OCI-LY3 (cell line): ENCODE data around the gene MAPK12.

Experiments used
- H2AFZ ChIP-seq: fragments of 200-600, 300-600 bp; shearing (Covaris generic); 2 replicates; pipeline ENCODE4 v1.6.0; 2014; ENCODE audit warnings: antibody characterized with exemption, low read depth, low read length
- H3K27ac ChIP-seq: fragments of 200-600, 300-600 bp; sonication (generic); 2 replicates; pipeline ENCODE4 v1.5.1; 2014; ENCODE audit warnings: mild to moderate bottlenecking, low read length, moderate library complexity, mixed read lengths
- H3K27me3 ChIP-seq: fragments of 200-600, 300-600 bp; sonication (generic); 2 replicates; pipeline ENCODE4 v1.6.1; 2014; ENCODE audit warnings: low read depth, low read length, mixed read lengths
- H3K36me3 ChIP-seq: fragments of 200-600, 300-600 bp; sonication (generic); replicated peaks from 2 replicates; pipeline ENCODE3; 2014; ENCODE audit warnings: low read depth, low read length, mixed read lengths
- H3K4me1 ChIP-seq: fragments of 300-600, 200-600 bp; sonication (generic); 2 replicates; pipeline ENCODE4 v1.6.1; 2014; ENCODE audit warnings: low read length, mixed read lengths
- H3K4me2 ChIP-seq: fragments of 200-600, 300-600 bp; sonication (generic); 2 replicates; pipeline ENCODE4 v1.6.1; 2014; ENCODE audit warnings: low read length, mixed read lengths
- H3K4me3 ChIP-seq: fragments of 300-600, 200-600 bp; sonication (generic); 2 replicates; pipeline ENCODE4 v1.5.1; 2014; ENCODE audit warnings: antibody characterized with exemption, mild to moderate bottlenecking, low read length, moderate library complexity
- H3K79me2 ChIP-seq: fragments of 300-600, 200-600 bp; shearing (Covaris generic); 2 replicates; pipeline ENCODE4 v1.6.1; 2014; ENCODE audit warnings: mild to moderate bottlenecking, low read length, mixed read lengths
- H3K9ac ChIP-seq: fragments of 300-600, 200-600 bp; shearing (Covaris generic); 2 replicates; pipeline ENCODE4 v1.6.0; 2014; ENCODE audit warnings: mild to moderate bottlenecking, low read length, moderate library complexity
- H3K9me3 ChIP-seq: fragments of 200-600, 300-600 bp; shearing (Covaris generic); 2 replicates; pipeline ENCODE4 v1.6.1; 2014; ENCODE audit warnings: low read length, mixed read lengths; ENCODE audit not compliant: insufficient read depth
- H4K20me1 ChIP-seq: fragments of 200-600, 300-600 bp; sonication (generic); 2 replicates; pipeline ENCODE4 v1.6.1; 2016; ENCODE audit warnings: low read length, mixed read lengths; ENCODE audit not compliant: insufficient read depth
- EZH2phosphoT487 ChIP-seq: fragments of 200-600 bp; shearing (Covaris generic); IDR thresholded peaks from 2 replicates; pipeline ENCODE4 v1.6.1; 2018; ENCODE audit warnings: antibody characterized with exemption, mixed run types, low read depth
- TF ChIP-seq, protein P1 (sequence below): fragments of 200-600, 300-600 bp; sonication (generic); IDR thresholded peaks from 2 replicates; pipeline ENCODE4 v1.5.1; 2014; ENCODE audit warnings: antibody characterized with exemption, low read length, low read depth

The MAPK12 gene

DNA sequence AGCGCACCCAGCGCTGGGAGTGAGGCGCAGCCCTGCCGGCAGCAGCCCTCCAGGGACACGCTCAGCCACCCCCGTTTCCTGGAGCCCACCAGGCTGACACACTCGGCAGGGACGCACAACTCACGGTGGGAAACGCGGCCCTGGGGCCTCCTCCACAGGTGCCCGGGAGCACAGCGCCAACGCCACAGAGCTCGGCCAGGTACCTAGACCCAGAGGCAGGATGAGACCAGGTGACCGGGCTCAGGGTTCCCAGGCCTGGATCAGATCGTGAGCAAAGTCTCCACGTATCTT is 34.7 kb downstream of the MAPK12 start:
- Histone ChIP-seq H4K20me1 (no peaks in the 10 kb centered on the region), H3K9me3 (no peaks in the 10 kb centered on the region)

GRCh38 chr22:50226063-50226874 is 35.2 kb downstream of the MAPK12 start:
- H3K36me3 ChIP-seq, result peaks cover 2% of the 10 kb centered on the region
- no peaks in the 10 kb centered on the region for H3K4me1 ChIP-seq
- H3K9me3 ChIP-seq, result no peaks in the 10 kb centered on the region
- H3K4me2 ChIP-seq, result no peak overlapping the region
- H3K27me3 ChIP-seq, result no peaks in the 10 kb centered on the region
- no peaks in the 10 kb centered on the region for H4K20me1 ChIP-seq
- no peak overlapping the region for H3K27ac ChIP-seq
- no peak overlapping the region for H3K4me3 ChIP-seq
- no peak overlapping the region for H3K9ac ChIP-seq
- no peaks in the 10 kb centered on the region for H3K79me2 ChIP-seq
- TF ChIP-seq, protein P1, sequence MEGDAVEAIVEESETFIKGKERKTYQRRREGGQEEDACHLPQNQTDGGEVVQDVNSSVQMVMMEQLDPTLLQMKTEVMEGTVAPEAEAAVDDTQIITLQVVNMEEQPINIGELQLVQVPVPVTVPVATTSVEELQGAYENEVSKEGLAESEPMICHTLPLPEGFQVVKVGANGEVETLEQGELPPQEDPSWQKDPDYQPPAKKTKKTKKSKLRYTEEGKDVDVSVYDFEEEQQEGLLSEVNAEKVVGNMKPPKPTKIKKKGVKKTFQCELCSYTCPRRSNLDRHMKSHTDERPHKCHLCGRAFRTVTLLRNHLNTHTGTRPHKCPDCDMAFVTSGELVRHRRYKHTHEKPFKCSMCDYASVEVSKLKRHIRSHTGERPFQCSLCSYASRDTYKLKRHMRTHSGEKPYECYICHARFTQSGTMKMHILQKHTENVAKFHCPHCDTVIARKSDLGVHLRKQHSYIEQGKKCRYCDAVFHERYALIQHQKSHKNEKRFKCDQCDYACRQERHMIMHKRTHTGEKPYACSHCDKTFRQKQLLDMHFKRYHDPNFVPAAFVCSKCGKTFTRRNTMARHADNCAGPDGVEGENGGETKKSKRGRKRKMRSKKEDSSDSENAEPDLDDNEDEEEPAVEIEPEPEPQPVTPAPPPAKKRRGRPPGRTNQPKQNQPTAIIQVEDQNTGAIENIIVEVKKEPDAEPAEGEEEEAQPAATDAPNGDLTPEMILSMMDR, result no peak
- no peak for TF ChIP-seq EZH2phosphoT487
- no peak overlapping the region for H2AFZ ChIP-seq

More for the DNA sequence above, 34.7 kb downstream of the MAPK12 start:
- Histone ChIP-seq H3K79me2 (no peaks in the 10 kb centered on the region), H3K9ac (no peak overlapping the region), H2AFZ (no peak overlapping the region), H3K27me3 (no peaks in the 10 kb centered on the region), H3K36me3 (peaks cover 2% of the 10 kb centered on the region), H3K4me1 (no peaks in the 10 kb centered on the region), H3K27ac (no peak overlapping the region), H3K4me3 (no peak overlapping the region), H3K4me2 (no peak overlapping the region)
- TF ChIP-seq, protein P1, result no peak
- TF ChIP-seq EZH2phosphoT487, result no peak

DNA sequence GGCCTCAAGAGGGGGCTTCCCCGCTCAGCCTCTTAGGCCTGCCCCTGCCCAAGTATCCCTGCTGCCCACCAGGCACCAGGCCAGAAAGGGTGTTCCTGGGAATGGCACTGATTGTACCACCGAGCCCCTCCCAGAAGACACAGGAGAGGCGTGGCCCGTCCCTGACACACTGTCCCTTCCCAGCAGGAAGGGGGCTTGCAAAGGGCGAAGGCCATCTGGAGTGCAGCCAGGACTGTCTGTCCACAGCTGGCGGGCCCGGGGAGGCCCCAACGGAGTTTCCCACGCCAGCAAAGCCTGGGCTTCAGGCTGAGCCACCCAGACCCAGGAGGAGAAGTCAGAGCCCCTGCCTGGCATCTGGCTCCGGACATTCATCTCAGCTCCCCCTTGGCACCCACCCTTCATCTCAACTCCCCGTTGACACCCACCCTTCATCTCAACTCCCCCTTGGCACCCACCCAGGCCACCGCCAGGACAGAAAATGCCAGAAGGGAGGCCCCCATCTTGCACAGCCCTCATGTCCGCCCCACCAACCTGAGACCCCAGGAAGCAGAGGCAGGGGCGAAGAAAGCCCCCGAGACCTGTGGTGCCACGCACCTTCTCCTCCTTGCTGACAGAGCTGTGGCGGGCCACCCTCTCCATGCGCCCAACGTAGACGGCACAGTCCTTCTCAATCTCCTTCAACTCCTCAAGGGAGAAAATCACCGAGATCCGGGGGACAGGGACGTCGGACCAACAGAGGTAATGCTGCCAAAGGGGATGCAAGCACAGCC is 36.1 kb downstream of the MAPK12 start:
- Histone ChIP-seq H3K4me1 (no peaks in the 10 kb centered on the region), H3K79me2 (no peaks in the 10 kb centered on the region), H3K4me2 (no peak overlapping the region), H3K36me3 (peaks cover 2% of the 10 kb centered on the region), H3K27me3 (no peaks in the 10 kb centered on the region), H4K20me1 (no peaks in the 10 kb centered on the region), H2AFZ (no peak overlapping the region), H3K4me3 (no peak overlapping the region), H3K9ac (no peak overlapping the region), H3K27ac (no peak overlapping the region), H3K9me3 (no peaks in the 10 kb centered on the region)
- TF ChIP-seq, protein P1, result no peak
- TF ChIP-seq EZH2phosphoT487, result no peak

DNA sequence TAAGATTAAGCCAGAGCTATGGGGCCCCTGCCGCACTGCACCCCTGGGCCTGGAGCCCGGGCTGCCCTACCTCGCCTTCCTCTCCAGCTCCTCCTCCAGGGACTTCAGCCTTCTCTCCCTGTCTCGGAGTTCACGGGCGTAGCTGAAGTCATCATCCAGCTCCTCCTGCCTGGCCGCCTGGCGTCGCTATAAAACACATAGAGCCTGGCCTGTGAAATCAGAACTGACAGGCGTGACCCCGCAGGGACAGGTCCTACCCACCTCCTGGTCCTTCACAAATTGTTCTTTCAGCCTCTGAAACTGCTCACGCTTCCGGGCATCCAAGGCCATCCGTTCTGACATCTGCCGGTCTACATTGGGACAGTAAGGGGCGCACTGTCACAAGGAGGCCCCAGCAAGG is 37.4 kb downstream of the MAPK12 start:
- H3K4me1 ChIP-seq, result no peaks in the 10 kb centered on the region
- H3K9ac ChIP-seq, result no peak overlapping the region
- H3K36me3 ChIP-seq, result peaks cover 4% of the 10 kb centered on the region
- H4K20me1 ChIP-seq, result no peaks in the 10 kb centered on the region
- no peaks in the 10 kb centered on the region for H3K79me2 ChIP-seq
- H3K27ac ChIP-seq, result no peak overlapping the region
- no peaks in the 10 kb centered on the region for H3K27me3 ChIP-seq
- H3K4me3 ChIP-seq, result no peak overlapping the region
- H3K9me3 ChIP-seq, result no peaks in the 10 kb centered on the region
- H3K4me2 ChIP-seq, result no peak overlapping the region
- no peak for TF ChIP-seq EZH2phosphoT487
- TF ChIP-seq, protein P1, result no peak
- no peak overlapping the region for H2AFZ ChIP-seq
